NAMALWA (cell line): ENCODE measurements around the gene CDHR2.
A peak's percentile ranks its signal among the peaks of the same experiment; 100 is the strongest.
"Not testable (repeated sequence)": the region's sequence is repeated elsewhere in the genome, so short reads cannot be mapped to it uniquely, and the experiment has no call there.

Experiments used
- DNase-seq: peaks from one replicate; pipeline ENCODE4 v3.0.0-alpha.2; 2015; ENCODE audit warnings: low spot score

The CDHR2 gene

GRCh38 chr5:176573564-176574296 is 24.6 kb downstream of the CDHR2 start:
- peak; percentile 74 for DNase-seq

DNA sequence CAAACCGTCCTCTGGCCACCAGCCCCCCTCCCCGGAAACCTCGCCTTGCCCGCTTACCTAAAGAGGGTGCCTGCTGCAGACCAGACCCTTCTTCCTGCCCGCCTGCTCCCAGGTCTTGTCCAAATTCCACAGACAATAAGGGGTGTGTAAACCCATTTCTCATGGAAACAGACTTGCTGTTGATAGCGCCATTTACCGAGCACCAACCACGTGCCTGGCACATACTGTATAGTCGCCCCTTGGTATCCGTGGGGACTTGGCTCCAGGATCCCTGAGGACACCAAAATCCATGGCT is 25.1 kb downstream of the CDHR2 start:
- peak; percentile 15 for DNase-seq

DNA sequence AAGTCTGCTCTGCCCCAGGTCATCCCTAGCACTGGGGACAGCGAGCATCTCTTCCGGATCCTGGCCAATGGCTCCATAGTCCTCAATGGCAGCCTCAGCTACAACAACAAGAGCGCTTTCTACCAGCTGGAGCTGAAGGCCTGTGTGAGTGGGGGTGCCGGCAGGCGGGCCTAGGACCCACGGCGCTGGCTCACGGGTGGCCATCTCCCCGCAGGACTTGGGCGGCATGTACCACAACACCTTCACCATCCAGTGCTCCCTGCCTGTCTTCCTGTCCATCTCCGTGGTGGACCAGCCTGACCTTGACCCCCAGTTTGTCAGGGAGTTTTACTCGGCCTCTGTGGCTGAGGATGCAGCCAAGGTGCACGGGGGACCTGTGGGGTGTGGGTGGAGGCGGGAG is 25.9 kb downstream of the CDHR2 start:
- DNase-seq = no peak

GRCh38 chr5:176575488-176576422 is 26.6 kb downstream of the CDHR2 start:
- no peak for DNase-seq

- DNase-seq = no peak
Measured at GRCh38 chr5:176577312-176578176, 28.4 kb downstream of the CDHR2 start.

- DNase-seq = peak; percentile 54
Measured at GRCh38 chr5:176578391-176578808, 29.3 kb downstream of the CDHR2 start.

GRCh38 chr5:176579323-176579722 is 30.2 kb downstream of the CDHR2 start:
- no peak for DNase-seq

DNA sequence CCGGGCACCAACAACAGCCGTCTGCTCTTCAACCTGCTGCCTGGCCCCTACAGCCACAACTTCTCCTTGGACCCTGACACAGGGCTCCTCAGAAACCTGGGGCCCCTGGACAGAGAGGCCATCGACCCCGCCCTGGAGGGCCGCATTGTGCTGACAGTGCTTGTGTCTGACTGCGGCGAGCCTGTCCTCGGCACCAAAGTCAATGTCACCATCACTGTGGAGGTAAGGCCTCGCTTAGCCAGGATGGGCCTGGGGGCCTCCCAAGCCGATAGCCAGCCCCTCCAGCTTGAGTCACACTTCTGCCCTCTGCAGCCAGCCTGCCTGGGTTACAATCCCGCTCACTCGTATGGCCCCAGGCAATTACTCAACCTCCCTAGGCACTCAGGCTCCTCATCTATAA is 32.2 kb downstream of the CDHR2 start:
- no peak for DNase-seq

GRCh38 chr5:176583076-176583475 is 33.9 kb downstream of the CDHR2 start:
- DNase-seq = no peak

DNA sequence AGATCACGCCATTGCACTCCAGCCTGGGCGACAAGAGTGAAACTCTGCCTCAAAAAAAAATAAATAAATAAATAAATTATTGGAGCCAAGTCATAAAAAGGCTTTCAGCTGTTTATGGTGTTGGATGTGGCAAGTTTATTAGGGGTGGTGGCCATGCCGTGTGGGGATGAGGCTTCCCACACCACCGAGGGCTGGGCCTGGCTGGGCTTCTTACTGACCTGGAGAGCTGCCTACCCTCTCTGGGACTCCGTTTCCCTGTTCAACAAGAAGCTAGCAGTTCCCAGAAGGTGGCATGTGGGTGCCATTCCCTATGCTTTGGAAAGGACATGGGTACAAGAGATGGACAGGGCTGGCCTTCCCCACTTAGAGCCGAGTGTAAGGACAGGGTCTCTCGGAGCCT is 38.3 kb downstream of the CDHR2 start:
- no peak for DNase-seq

- no peak for DNase-seq
Measured at GRCh38 chr5:176588297-176588696, 39.2 kb downstream of the CDHR2 start.

GRCh38 chr5:176589039-176589769 is 40.1 kb downstream of the CDHR2 start:
- no peak for DNase-seq

GRCh38 chr5:176590035-176590717 is 41.0 kb downstream of the CDHR2 start:
- DNase-seq = no peak

- not testable (repeated sequence) for DNase-seq
Measured at GRCh38 chr5:176591667-176592066, 42.5 kb downstream of the CDHR2 start.

- no peak for DNase-seq
Measured at GRCh38 chr5:176592573-176592972, 43.4 kb downstream of the CDHR2 start.

DNA sequence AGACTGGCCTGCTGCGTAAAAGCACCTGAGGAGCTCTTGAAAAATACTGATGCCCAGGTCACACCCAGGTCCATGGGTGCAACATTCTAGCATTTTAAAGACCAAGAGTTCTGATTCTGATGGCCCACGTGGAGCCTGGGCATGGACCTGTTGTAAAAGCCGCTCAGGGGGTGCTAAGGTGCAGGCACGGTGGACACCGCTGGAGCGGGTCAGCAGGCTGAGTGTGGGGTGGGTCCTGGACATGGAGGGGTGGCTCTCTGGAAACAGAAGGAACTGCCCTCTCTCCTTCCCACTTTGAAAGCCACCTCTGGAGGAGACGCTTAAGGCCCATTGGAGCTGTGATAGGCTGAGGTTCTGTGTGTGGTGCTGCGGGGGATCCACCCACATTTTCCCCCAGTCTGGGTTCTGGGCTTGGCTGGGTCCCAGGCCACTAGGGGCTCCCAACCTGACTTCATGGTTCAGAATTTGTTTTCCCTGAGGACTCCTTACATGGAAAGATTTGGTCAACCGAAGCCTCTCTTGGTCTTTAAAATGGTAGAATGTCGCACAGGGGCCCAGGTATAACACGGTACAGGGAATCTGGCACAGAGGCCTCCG is 44.2 kb downstream of the CDHR2 start:
- no peak for DNase-seq

DNA sequence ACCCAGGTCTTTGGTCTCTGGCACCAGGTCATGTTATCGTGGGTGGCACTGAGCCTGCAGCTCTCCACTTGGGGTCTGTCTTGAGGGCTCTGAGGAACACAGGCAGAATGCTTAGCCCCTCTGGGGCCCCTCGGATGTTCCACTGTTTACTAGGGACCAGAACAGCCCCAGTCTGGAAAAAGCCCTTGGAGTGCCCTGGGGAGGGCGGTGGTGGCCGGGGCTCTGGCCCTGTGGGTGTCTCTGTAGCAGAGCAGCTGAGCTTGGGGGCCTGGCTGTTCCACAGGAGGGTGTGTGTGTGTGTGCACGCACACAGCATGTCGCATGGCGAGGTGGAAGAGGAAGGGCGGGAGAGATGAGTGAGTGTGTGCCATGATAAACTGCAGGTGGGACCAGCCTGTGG is 45.4 kb downstream of the CDHR2 start:
- DNase-seq = no peak

DNA sequence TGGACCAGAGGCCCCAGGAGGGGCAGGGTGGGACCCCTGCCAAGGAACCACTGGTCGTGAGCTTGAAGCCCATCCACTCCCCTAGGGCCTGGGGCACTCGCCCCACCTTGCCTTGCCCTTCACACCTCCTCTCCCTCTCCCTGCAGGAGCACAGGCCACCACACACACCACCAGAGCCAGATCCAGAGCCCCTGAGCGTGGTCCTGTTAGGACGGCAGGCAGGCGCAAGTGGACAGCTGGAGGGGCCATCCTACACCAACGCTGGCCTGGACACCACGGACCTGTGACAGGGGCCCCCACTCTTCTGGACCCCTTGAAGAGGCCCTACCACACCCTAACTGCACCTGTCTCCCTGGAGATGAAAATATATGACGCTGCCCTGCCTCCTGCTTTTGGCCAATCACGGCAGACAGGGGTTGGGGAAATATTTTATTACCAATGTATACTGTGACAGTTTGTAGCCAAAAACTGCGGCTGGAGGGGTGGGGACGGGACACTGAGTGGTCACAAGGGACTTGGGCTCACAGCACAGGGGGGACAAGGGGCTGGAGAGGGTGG is 46.3 kb downstream of the CDHR2 start:
- no peak for DNase-seq

- DNase-seq = no peak
Measured at GRCh38 chr5:176596069-176596644, 47.0 kb downstream of the CDHR2 start.
